Fibroblast of the aortic adventitia (primary cell): ENCODE data around the gene CTSA. TPM values are rescaled to one million over a fixed set of nuclear protein-coding genes. Genes with fewer than 3 reads are reported as not detected.
A peak's percentile ranks its signal among the peaks of the same experiment; 100 is the strongest.
"Not testable (repeated sequence)": the region's sequence is repeated elsewhere in the genome, so short reads cannot be mapped to it uniquely, and the experiment has no call there.

Experiments used
- DNase-seq: peaks from one replicate; pipeline ENCODE4 v3.0.0-alpha.2; 2010; ENCODE audit warnings: low read depth
- H3K4me3 ChIP-seq: 2 replicates; pipeline ENCODE4 v1.5.1; 2011; ENCODE audit warnings: low read depth, mild to moderate bottlenecking, control low read depth, low read length, moderate library complexity
- CTCF ChIP-seq: IDR thresholded peaks from 2 replicates; pipeline ENCODE4 v1.5.1; 2011; ENCODE audit warnings: mild to moderate bottlenecking, low read length, control low read depth, inconsistent platforms; ENCODE audit not compliant: insufficient read depth
- total RNA-seq: library from RNA; depleted of rRNA; stranded (reverse); fragments of >200 nt; gene quantifications from 2 replicates; pipeline ENCODE4 v1.2.3, GENCODE V29; 2012; ENCODE audit warnings: low replicate concordance

CTSA gene
- total RNA-seq, 1 donor, result 166 TPM

DNA sequence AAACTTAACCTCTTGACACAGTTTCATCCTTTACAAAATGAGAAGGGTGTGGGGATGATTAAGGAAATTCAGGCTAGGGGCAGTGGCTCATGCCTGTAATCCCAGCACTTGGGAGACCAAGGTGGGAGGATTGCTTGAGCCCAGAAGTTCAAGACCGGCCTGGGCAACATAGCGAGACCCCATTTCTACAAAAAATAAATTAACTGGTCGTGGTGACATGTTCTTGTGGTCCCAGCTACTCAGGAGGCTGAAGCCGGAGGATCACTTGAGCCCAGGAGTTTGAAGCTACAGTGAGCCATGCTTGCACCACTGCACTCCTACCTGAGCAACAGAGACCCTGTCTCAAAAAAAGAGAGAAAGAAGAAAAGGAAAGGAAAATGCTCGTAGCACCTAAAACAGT, 24.7 kb upstream of the CTSA start:
- DNase-seq, result no peak
- TF ChIP-seq CTCF, result no peak
- no peak overlapping the region for H3K4me3 ChIP-seq

GRCh38 chr20:45867136-45867818, 23.9 kb upstream of the CTSA start:
- no peak for DNase-seq
- no peak overlapping the region for H3K4me3 ChIP-seq
- no peak for TF ChIP-seq CTCF

DNA sequence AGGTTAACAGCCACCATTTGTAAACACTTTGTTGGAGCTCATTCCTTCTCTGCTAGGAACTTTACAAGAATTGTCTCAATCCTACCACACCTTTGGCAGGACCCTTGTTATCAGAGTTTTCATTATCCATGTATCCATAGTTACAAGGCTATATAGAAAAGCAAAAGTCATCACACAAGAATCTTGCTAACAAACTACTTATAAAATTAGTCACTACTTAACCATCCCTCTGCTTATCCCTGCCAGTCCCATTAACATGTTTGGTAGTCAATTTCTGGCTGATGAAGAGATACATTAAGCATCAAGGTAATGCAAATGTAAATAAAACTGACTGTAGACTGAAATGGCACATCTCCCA, 23.3 kb upstream of the CTSA start:
- DNase-seq, result peak; percentile 72
- no peak overlapping the region for H3K4me3 ChIP-seq
- TF ChIP-seq CTCF, result no peak

- no peak overlapping the region for H3K4me3 ChIP-seq
- no peak for DNase-seq
- no peak for TF ChIP-seq CTCF
These were observed 18.5 kb upstream of the CTSA start for GRCh38 chr20:45872626-45873025.

- DNase-seq, result no peak
- TF ChIP-seq CTCF, result no peak
- H3K4me3 ChIP-seq, result no peak overlapping the region
These were observed 17.6 kb upstream of the CTSA start for GRCh38 chr20:45873409-45874103.

GRCh38 chr20:45874104-45874481, 17.0 kb upstream of the CTSA start:
- DNase-seq, H3K4me3 ChIP-seq: not testable (repeated sequence)

GRCh38 chr20:45874576-45874975, 16.6 kb upstream of the CTSA start:
- no peak for TF ChIP-seq CTCF
- no peak for DNase-seq

More at GRCh38 chr20:45874576-45874975, 16.6 kb upstream of the CTSA start:
- no peak overlapping the region for H3K4me3 ChIP-seq
